ENCODE measurements around the gene MAMSTR. TPM values are rescaled to one million over a fixed set of nuclear protein-coding genes. Genes with fewer than 3 reads are reported as not detected.
"Not testable (repeated sequence)": the region's sequence is repeated elsewhere in the genome, so short reads cannot be mapped to it uniquely, and the experiment has no call there.

The MAMSTR gene, protein sequence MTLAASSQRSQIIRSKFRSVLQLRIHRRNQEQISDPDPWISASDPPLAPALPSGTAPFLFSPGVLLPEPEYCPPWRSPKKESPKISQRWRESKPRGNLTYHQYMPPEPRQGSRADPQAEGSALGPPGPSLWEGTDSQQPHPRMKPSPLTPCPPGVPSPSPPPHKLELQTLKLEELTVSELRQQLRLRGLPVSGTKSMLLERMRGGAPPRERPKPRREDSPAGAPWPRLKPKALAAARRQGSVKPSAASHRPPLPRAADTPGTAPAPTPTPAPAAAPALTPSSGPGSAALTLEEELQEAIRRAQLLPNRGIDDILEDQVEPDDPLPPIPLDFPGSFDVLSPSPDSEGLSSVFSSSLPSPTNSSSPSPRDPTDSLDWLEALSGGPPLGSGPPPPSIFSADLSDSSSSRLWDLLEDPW
- total RNA-seq, result 0.37 and 0.78 TPM in 2 replicates

DNA sequence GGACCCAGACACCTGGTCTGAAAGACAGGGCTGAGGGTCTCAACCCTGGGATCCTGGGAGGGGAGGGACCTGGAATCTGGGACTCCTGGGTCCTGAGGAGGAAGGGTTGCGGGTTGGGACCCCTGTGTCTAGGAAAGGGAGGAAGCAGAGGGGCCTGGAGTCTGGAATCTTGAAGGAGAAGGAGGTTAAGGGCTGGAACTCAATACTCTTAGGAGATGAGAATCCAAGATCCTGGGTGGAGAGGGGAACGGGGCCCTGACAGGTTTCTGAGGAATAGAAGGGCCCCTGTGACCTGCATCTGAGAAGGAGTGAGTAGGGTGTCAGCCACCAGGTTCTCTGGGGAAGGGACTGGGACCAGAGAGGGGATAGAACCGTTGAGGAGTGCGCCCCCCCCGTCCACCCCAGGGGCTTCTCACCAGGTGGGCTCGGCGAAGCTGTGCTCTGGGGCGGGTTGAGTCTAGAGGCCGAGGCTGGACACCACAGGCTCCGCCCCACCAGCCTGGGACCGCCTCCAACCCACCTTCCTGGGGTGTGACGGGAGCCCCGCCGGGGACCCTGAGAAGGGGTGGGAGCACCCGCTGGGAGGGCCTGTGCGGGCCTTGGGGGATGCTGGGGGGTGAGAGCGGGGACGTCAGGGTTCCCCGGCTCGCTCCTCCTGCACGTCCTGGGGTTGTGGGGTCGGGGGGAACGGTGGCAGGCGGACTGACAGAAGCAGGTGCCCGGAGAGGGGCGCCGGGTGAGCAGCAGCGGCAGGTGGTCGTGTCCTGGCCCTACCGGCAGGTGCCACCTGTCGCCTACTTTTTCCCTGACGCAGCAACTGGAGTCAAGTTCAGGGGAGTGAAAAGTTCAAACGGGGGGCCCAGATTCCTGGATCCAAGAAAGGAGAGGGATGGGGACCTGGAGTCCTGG is at the start of gene MAMSTR:
Gene MAMSTR (minus strand): TSS at position 463 of the 909 bp plus-strand sequence. CDS start 694 bp downstream, outside the sequence.
- ATAC-seq (ENCODE audit: low read depth) (no peak), DNase-seq (no peak)
- Mint-ChIP-seq H3K4me3 (peak within 1 kb of the TSS; percentile 95), H3K4me1 (peaks cover 22% of the 10 kb centered on the region), H3K36me3 (ENCODE audit: low read depth) (peaks cover 3% of the 10 kb centered on the region), H3K27me3 (no peaks in the 10 kb centered on the region), H3K9me3 (no peaks in the 10 kb centered on the region), H3K27ac (peak within 1 kb of the TSS; percentile 92)
- ChIA-PET CTCF (no interaction called here), POLR2A (no interaction called here)
- TF ChIP-seq, protein P1, sequence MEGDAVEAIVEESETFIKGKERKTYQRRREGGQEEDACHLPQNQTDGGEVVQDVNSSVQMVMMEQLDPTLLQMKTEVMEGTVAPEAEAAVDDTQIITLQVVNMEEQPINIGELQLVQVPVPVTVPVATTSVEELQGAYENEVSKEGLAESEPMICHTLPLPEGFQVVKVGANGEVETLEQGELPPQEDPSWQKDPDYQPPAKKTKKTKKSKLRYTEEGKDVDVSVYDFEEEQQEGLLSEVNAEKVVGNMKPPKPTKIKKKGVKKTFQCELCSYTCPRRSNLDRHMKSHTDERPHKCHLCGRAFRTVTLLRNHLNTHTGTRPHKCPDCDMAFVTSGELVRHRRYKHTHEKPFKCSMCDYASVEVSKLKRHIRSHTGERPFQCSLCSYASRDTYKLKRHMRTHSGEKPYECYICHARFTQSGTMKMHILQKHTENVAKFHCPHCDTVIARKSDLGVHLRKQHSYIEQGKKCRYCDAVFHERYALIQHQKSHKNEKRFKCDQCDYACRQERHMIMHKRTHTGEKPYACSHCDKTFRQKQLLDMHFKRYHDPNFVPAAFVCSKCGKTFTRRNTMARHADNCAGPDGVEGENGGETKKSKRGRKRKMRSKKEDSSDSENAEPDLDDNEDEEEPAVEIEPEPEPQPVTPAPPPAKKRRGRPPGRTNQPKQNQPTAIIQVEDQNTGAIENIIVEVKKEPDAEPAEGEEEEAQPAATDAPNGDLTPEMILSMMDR (IDR thresholded peaks at IDR 0.05), result no peak
- intact Hi-C loops (cut with micrococcal nuclease), result loop anchor here (1.0 to 10.0 kb wide), 3 partner anchors 19 to 1157 kb away; partner anchors contain the start of genes AKT1S1, ALDH16A1, PIH1D1 and TBC1D17

DNA sequence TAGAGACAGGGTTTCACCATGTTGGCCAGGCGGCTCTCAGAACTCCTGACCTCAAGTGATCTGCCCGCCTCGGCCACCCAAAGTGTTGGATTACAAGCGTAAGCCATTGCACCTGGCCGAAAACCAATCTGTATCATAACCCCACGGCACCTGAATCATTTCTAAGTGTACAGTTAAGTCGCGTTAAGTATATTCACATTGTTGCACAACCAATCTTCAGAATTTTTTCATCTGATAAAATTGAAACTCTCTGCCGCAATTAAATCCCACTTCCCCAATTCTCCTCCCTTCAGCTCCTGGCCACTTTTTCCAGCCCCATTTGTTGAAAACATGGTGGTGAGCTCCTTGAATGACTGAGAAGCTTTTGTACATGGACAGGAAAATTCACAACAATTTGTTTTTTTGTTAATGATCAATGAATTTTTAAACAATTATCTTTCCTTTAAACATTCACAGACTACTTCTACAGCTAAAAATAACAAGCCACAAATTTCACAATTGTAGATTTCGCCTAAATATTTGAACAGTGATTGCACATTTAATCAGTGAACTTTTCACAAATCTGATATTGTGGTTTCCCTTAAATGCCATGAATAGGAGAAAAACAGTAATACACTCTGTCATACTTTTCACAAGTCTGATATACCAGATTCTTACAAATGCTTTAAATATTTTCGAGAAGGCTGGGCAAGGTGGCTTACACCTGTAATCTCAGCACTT is 49.6 kb upstream of the MAMSTR start:
- Mint-ChIP-seq H3K36me3 (ENCODE audit: low read depth) (no peaks in the 10 kb centered on the region), H3K4me3 (no peak overlapping the region), H3K4me1 (no peaks in the 10 kb centered on the region), H3K9me3 (no peaks in the 10 kb centered on the region), H3K27me3 (peaks cover 27% of the 10 kb centered on the region), H3K27ac (no peak overlapping the region)
- POLR2A ChIA-PET, result interaction anchor here (0.6 kb wide), 1 partner anchor 55 kb away, joined by 3 read pairs; no protein-coding TSS in a partner anchor
- ATAC-seq (ENCODE audit: low read depth), result no peak
- TF ChIP-seq, protein P1 (IDR thresholded peaks at IDR 0.05), result no peak
- intact Hi-C loops (cut with micrococcal nuclease), result no loop called here
- no peak for DNase-seq
- CTCF ChIA-PET, result no interaction called here

DNA sequence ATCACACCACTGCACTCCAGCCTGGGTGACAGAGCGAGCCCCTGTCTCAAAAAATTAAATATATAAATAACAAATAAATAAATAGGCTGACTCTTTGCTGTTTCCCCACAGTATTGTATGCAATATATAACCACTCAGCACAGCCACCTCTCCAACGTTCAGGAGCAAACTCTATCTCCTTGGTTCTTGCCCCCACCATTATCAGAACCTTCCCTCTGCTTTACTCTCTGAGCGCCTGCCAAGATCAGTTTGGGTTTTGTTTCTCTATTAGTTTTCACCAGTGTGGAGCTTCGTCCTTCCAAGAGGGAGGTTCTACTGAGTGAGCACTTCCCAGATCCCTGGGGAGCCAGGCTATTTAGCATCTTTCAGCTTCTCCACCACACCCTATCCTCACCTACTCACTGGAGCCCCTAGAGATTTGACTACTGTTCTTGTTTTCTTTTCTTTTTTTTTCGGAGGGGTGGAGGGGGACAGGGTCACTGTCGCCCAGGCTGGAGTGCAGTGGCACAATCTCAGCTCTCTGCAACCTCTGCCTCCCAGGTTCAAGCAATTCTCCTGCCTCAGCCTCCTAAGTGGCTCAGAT is 48.7 kb upstream of the MAMSTR start:
- POLR2A ChIA-PET; H3K36me3 Mint-ChIP-seq (ENCODE audit: low read depth); H3K9me3 Mint-ChIP-seq; H3K27ac Mint-ChIP-seq; intact Hi-C loops (cut with micrococcal nuclease); H3K4me1 Mint-ChIP-seq; CTCF ChIA-PET; H3K4me3 Mint-ChIP-seq; DNase-seq; ATAC-seq (ENCODE audit: low read depth): not testable (repeated sequence)
- peaks cover 27% of the 10 kb centered on the region for H3K27me3 Mint-ChIP-seq

DNA sequence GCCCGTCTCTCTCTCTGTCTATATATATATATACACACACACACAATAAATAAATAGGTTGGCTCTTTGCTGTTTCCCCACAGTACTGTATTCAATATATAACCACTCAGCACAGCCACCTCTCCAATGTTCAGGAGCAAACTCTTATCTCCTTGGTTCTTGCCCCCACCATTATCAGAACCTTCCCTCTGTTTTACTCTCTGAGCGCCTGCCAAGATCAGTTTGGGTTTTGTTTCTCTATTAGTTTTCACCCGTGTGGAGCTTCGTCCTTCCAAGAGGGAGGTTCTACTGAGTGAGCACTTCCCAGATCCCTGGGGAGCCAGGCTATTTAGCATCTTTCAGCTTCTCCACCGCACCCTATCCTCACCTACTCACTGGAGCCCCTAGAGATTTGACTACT is 46.3 kb upstream of the MAMSTR start:
- ATAC-seq (ENCODE audit: low read depth); CTCF ChIA-PET; DNase-seq; POLR2A ChIA-PET; H3K4me3 Mint-ChIP-seq; H3K9me3 Mint-ChIP-seq; H3K36me3 Mint-ChIP-seq (ENCODE audit: low read depth); intact Hi-C loops (cut with micrococcal nuclease); H3K4me1 Mint-ChIP-seq; H3K27ac Mint-ChIP-seq: not testable (repeated sequence)
- H3K27me3 Mint-ChIP-seq, result peaks cover 30% of the 10 kb centered on the region

DNA sequence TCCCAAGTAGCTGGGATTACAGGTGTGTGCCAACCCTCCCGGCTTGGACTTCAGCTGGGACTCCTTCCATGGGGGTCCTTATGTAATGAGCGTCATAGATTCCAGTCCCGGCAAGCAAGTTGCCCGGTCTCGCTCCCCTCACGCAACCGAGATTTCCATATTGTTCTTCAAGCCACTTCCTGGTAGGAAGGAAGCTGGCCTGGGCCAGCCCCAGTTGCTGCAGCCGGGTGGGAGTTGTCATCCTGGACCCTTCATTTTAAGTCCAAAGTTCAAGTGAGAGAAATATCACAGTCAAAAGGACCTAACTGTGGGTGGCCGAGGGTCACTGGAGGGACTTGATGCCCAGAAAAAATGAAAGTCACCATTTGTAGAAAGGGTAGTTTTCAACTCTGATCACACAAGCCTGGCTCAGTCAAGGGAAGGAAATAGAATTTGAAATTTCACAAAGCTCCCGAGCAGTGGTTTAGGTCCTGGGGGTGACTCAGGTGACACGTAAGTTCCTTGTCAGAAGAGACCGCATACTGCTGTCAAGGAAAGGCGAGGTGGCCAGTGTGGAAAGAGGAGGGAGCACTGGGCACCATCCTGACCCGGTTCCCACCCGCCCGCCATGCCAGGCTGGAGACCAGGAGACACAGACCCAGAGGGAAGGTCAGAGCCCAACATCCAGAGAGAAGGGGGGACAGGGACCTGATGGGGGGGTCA is 41.1 kb upstream of the MAMSTR start:
- POLR2A ChIA-PET, result interaction anchor here (0.6 kb wide), 1 partner anchor 60 kb away, joined by 4 read pairs; no protein-coding TSS in a partner anchor
- H3K27ac Mint-ChIP-seq, result no peak overlapping the region
- ATAC-seq (ENCODE audit: low read depth), result no peak

More for the DNA sequence above, 41.1 kb upstream of the MAMSTR start:
- Mint-ChIP-seq H3K27me3 (peaks cover 18% of the 10 kb centered on the region), H3K4me3 (no peak overlapping the region), H3K4me1 (peaks cover 3% of the 10 kb centered on the region), H3K9me3 (no peaks in the 10 kb centered on the region), H3K36me3 (ENCODE audit: low read depth) (no peaks in the 10 kb centered on the region)
- intact Hi-C loops (cut with micrococcal nuclease), result no loop called here
- TF ChIP-seq, protein P1 (IDR thresholded peaks at IDR 0.05), result no peak
- CTCF ChIA-PET, result no interaction called here
- no peak for DNase-seq

Measured in activated B cell treated with CpG ODN at 0.5 μM for 24 hours (primary cell).